ENCODE measurements around the gene ANXA2. TPM values are rescaled to one million over a fixed set of nuclear protein-coding genes. Genes with fewer than 3 reads are reported as not detected.
A peak's percentile ranks its signal among the peaks of the same experiment; 100 is the strongest.
"Not testable (repeated sequence)": the region's sequence is repeated elsewhere in the genome, so short reads cannot be mapped to it uniquely, and the experiment has no call there.

The ANXA2 gene
- polyA plus RNA-seq, 1 donor (not counting 4 experiments of a cell fraction or from before 2014, with no cell fraction given) = 11,017 TPM

GRCh38 chr15:60337076-60337475, 60.7 kb downstream of the ANXA2 start:
- H3K27me3 ChIP-seq (ENCODE audit: control insufficient read depth, extremely low read depth, insufficient read depth, low read length) = no peaks in the 10 kb centered on the region
- H2AFZ ChIP-seq (ENCODE audit: control insufficient read depth, low read length) = no peak overlapping the region
- no peaks in the 10 kb centered on the region for H3K79me2 ChIP-seq (ENCODE audit: control insufficient read depth, insufficient read depth, low read length)
- H3K4me2 ChIP-seq (ENCODE audit: control insufficient read depth, extremely low read depth, insufficient read depth, low read depth, low read length) = no peak overlapping the region
- no peak overlapping the region for H3K9ac ChIP-seq (ENCODE audit: control insufficient read depth, extremely low read depth, insufficient read depth, low read length)
- H3K9me3 ChIP-seq (ENCODE audit: control insufficient read depth, low read depth, low read length) = no peaks in the 10 kb centered on the region
- peaks cover 2% of the 10 kb centered on the region for H3K9me1 ChIP-seq (ENCODE audit: control insufficient read depth, extremely low read depth, insufficient read depth, low read length)
- TF ChIP-seq, protein P1, sequence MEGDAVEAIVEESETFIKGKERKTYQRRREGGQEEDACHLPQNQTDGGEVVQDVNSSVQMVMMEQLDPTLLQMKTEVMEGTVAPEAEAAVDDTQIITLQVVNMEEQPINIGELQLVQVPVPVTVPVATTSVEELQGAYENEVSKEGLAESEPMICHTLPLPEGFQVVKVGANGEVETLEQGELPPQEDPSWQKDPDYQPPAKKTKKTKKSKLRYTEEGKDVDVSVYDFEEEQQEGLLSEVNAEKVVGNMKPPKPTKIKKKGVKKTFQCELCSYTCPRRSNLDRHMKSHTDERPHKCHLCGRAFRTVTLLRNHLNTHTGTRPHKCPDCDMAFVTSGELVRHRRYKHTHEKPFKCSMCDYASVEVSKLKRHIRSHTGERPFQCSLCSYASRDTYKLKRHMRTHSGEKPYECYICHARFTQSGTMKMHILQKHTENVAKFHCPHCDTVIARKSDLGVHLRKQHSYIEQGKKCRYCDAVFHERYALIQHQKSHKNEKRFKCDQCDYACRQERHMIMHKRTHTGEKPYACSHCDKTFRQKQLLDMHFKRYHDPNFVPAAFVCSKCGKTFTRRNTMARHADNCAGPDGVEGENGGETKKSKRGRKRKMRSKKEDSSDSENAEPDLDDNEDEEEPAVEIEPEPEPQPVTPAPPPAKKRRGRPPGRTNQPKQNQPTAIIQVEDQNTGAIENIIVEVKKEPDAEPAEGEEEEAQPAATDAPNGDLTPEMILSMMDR (optimal IDR thresholded peaks at IDR 0.05 in 1 of 3, IDR thresholded peaks at IDR 0.05 in 1 of 3, conservative IDR thresholded peaks at IDR 0.05 in 1 of 3; ENCODE audit: extremely low read depth in 1 of 3, insufficient read depth in 2 of 3, low read length in 3 of 3) = no peak
- TF ChIP-seq EZH2 (IDR thresholded peaks at IDR 0.05; ENCODE audit: low read length) = no peak
- H3K4me3 ChIP-seq (ENCODE audit: control insufficient read depth in 2 of 3, extremely low read depth in 1 of 3, insufficient read depth in 2 of 3, low read depth in 1 of 3, low read length in 3 of 3) = no peak overlapping the region
- H3K36me3 ChIP-seq (ENCODE audit: control insufficient read depth in 2 of 2, extremely low read depth in 1 of 2, insufficient read depth in 2 of 2, low read length in 2 of 2) = no peaks in the 10 kb centered on the region
- H4K20me1 ChIP-seq (ENCODE audit: control insufficient read depth, extremely low read depth, insufficient read depth, low read length) = no peaks in the 10 kb centered on the region
- FAIRE-seq (no peak), DNase-seq (ENCODE audit: low read depth, low spot score) (no peak)
- no peak overlapping the region for H3K27ac ChIP-seq (ENCODE audit: control insufficient read depth, insufficient read depth, low read length)
- no peaks in the 10 kb centered on the region for H3K4me1 ChIP-seq (ENCODE audit: control insufficient read depth, extremely low read depth, insufficient read depth, low read length)
- dilution Hi-C loops (cut with MboI; ENCODE audit: extremely low pct_ligation_motif_present, low sequenced_read_pairs) = no loop called here

DNA sequence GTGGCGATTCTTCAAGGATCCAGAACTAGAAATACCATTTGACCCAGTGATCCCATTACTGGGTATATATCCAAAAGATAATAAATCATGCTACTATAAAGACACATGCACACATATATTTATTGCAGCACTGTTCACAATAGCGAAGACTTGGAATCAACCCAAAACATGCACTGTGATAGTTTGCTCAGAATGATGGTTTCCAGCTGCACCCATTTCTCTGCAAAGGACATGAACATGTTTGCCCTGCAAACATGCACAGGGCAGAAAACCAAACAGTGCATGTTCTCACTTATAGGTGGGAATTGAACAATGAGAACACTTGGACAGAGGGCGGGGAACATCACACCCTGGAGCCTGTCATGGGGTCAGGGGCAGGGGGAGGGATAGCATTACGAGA, 62.5 kb downstream of the ANXA2 start:
- dilution Hi-C loops (cut with MboI; ENCODE audit: extremely low pct_ligation_motif_present, low sequenced_read_pairs) = not testable (repeated sequence)

DNA sequence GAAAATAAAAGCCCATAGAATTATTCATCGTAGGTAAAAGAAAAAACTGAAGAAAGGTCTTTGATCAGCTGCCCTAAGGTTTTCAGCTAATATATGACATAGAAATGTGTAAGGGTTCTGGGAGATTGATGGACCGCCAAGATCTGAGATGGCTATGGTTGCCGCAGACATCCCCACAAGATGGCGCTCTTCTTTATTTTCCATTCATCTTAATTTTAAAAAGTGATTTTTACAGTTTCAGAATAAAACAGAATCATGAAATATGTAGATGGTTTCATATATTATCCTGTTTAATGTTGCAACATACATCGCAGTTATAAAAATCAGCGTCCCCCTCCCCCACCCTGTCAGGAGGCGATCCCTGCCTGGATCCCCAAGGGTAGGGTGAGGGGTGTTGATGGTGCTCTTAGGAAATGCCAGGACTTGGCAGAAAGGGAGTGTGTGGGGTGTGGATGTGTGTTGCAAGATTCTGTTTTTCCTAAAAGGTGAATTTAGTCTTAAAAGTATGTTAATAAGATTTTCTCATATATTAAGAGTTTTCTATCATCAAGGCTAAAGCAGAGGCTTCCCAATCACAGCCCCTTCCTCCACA, 68.8 kb downstream of the ANXA2 start:
- no peak overlapping the region for H3K4me2 ChIP-seq (ENCODE audit: control insufficient read depth, extremely low read depth, insufficient read depth, low read depth, low read length)
- no peak overlapping the region for H3K4me3 ChIP-seq (ENCODE audit: control insufficient read depth in 2 of 3, extremely low read depth in 1 of 3, insufficient read depth in 2 of 3, low read depth in 1 of 3, low read length in 3 of 3)
- no peak for FAIRE-seq
- dilution Hi-C loops (cut with MboI; ENCODE audit: extremely low pct_ligation_motif_present, low sequenced_read_pairs) = no loop called here
- H3K4me1 ChIP-seq (ENCODE audit: control insufficient read depth, extremely low read depth, insufficient read depth, low read length) = peaks cover 3% of the 10 kb centered on the region
- no peak overlapping the region for H3K9ac ChIP-seq (ENCODE audit: control insufficient read depth, extremely low read depth, insufficient read depth, low read length)
- H3K9me1 ChIP-seq (ENCODE audit: control insufficient read depth, extremely low read depth, insufficient read depth, low read length) = no peaks in the 10 kb centered on the region
- no peak overlapping the region for H2AFZ ChIP-seq (ENCODE audit: control insufficient read depth, low read length)
- H3K27ac ChIP-seq (ENCODE audit: control insufficient read depth, insufficient read depth, low read length) = no peak overlapping the region
- H3K27me3 ChIP-seq (ENCODE audit: control insufficient read depth, extremely low read depth, insufficient read depth, low read length) = peaks cover 5% of the 10 kb centered on the region
- H4K20me1 ChIP-seq (ENCODE audit: control insufficient read depth, extremely low read depth, insufficient read depth, low read length) = no peaks in the 10 kb centered on the region
- no peaks in the 10 kb centered on the region for H3K36me3 ChIP-seq (ENCODE audit: control insufficient read depth in 2 of 2, extremely low read depth in 1 of 2, insufficient read depth in 2 of 2, low read length in 2 of 2)
- no peak for DNase-seq (ENCODE audit: low read depth, low spot score)
- no peaks in the 10 kb centered on the region for H3K9me3 ChIP-seq (ENCODE audit: control insufficient read depth, low read depth, low read length)
- TF ChIP-seq, protein P1 (optimal IDR thresholded peaks at IDR 0.05 in 1 of 3, IDR thresholded peaks at IDR 0.05 in 1 of 3, conservative IDR thresholded peaks at IDR 0.05 in 1 of 3; ENCODE audit: extremely low read depth in 1 of 3, insufficient read depth in 2 of 3, low read length in 3 of 3) = peak; percentile 56 to 69 (median 59)
- no peak for TF ChIP-seq EZH2 (IDR thresholded peaks at IDR 0.05; ENCODE audit: low read length)
- H3K79me2 ChIP-seq (ENCODE audit: control insufficient read depth, insufficient read depth, low read length) = no peaks in the 10 kb centered on the region

More for the DNA sequence above, 62.5 kb downstream of the ANXA2 start:
- H3K4me1 ChIP-seq (ENCODE audit: control insufficient read depth, extremely low read depth, insufficient read depth, low read length); H3K27me3 ChIP-seq (ENCODE audit: control insufficient read depth, extremely low read depth, insufficient read depth, low read length); H3K9me1 ChIP-seq (ENCODE audit: control insufficient read depth, extremely low read depth, insufficient read depth, low read length); H3K79me2 ChIP-seq (ENCODE audit: control insufficient read depth, insufficient read depth, low read length); H3K9ac ChIP-seq (ENCODE audit: control insufficient read depth, extremely low read depth, insufficient read depth, low read length); DNase-seq (ENCODE audit: low read depth, low spot score); H3K36me3 ChIP-seq (ENCODE audit: control insufficient read depth in 2 of 2, extremely low read depth in 1 of 2, insufficient read depth in 2 of 2, low read length in 2 of 2); H3K4me2 ChIP-seq (ENCODE audit: control insufficient read depth, extremely low read depth, insufficient read depth, low read depth, low read length); FAIRE-seq; H3K4me3 ChIP-seq (ENCODE audit: control insufficient read depth in 2 of 3, extremely low read depth in 1 of 3, insufficient read depth in 2 of 3, low read depth in 1 of 3, low read length in 3 of 3); H2AFZ ChIP-seq (ENCODE audit: control insufficient read depth, low read length); H4K20me1 ChIP-seq (ENCODE audit: control insufficient read depth, extremely low read depth, insufficient read depth, low read length); H3K27ac ChIP-seq (ENCODE audit: control insufficient read depth, insufficient read depth, low read length); H3K9me3 ChIP-seq (ENCODE audit: control insufficient read depth, low read depth, low read length): not testable (repeated sequence)
